HL-60 (cell line): ENCODE measurements around the gene ITGB3BP.

Experiments used
- DNase-seq, 2 experiments: peaks; one replicate each; pipeline ENCODE4 v3.0.0-alpha.2; 2010 to 2020; ENCODE audit warnings: low read depth in 1 of 2, low spot score in 1 of 2
- H3K27ac ChIP-seq: fragments of 250-450 bp; sonication (Bioruptor Pico); replicated peaks from 2 replicates; pipeline ENCODE4 v1.5.1; 2020; ENCODE audit warnings: mild to moderate bottlenecking, moderate library complexity
- H3K27me3 ChIP-seq: fragments of 250-450 bp; sonication (Bioruptor Pico); 2 replicates; pipeline ENCODE4 v1.5.1; 2021; ENCODE audit warnings: mild to moderate bottlenecking, moderate library complexity; ENCODE audit not compliant: insufficient read depth, poor library complexity, severe bottlenecking
- H3K4me3 ChIP-seq: replicated peaks from 2 replicates; pipeline ENCODE4 v1.5.1; 2011; ENCODE audit warnings: mild to moderate bottlenecking, control low read depth, low read length; ENCODE audit not compliant: insufficient read depth
- CTCF ChIP-seq: IDR thresholded peaks from one replicate; pipeline ENCODE4 v1.5.1; 2011; ENCODE audit warnings: low read length, control low read depth, inconsistent platforms; ENCODE audit not compliant: insufficient read depth
- GABPA ChIP-seq: IDR thresholded peaks from 2 replicates; pipeline ENCODE4 v1.6.1; 2012; ENCODE audit warnings: low read depth
- POLR2AphosphoS5 ChIP-seq: IDR thresholded peaks from 2 replicates; pipeline ENCODE4 v1.6.1; 2012; ENCODE audit warnings: low read depth
- REST ChIP-seq: IDR thresholded peaks from 2 replicates; pipeline ENCODE4 v1.6.1; 2012; ENCODE audit warnings: low read depth; ENCODE audit not compliant: insufficient replicate concordance
- SPI1 ChIP-seq: IDR thresholded peaks from 2 replicates; pipeline ENCODE4 v1.6.1; 2012; ENCODE audit warnings: low read depth, mild to moderate bottlenecking, borderline replicate concordance

Gene ITGB3BP

GRCh38 chr1:63405987-63406386 is 117.0 kb downstream of the ITGB3BP start:
- DNase-seq: no peak
- H3K27me3 ChIP-seq: no peaks in the 10 kb centered on the region
- no peak overlapping the region for H3K4me3 ChIP-seq
- no peak overlapping the region for H3K27ac ChIP-seq
- TF ChIP-seq REST (no peak), CTCF (no peak), SPI1 (no peak)

GRCh38 chr1:63405021-63405420 is 118.0 kb downstream of the ITGB3BP start:
- H3K27me3 ChIP-seq: no peaks in the 10 kb centered on the region
- no peak overlapping the region for H3K27ac ChIP-seq
- no peak for TF ChIP-seq SPI1
- TF ChIP-seq REST: no peak
- no peak for TF ChIP-seq POLR2AphosphoS5
- TF ChIP-seq GABPA: no peak
- no peak for TF ChIP-seq CTCF
- no peak for DNase-seq
- H3K4me3 ChIP-seq: no peak overlapping the region

- Histone ChIP-seq H3K4me3 (no peak overlapping the region), H3K27me3 (no peaks in the 10 kb centered on the region), H3K27ac (no peak overlapping the region)
- TF ChIP-seq GABPA: no peak
- TF ChIP-seq POLR2AphosphoS5: no peak
- no peak for TF ChIP-seq REST
- TF ChIP-seq SPI1: no peak
- DNase-seq: peak in 1 of 2 experiments; percentile 33
Observed at GRCh38 chr1:63403386-63403785, 119.6 kb downstream of the ITGB3BP start.

- no peaks in the 10 kb centered on the region for H3K27me3 ChIP-seq
- DNase-seq: no peak
- TF ChIP-seq SPI1: no peak
- no peak for TF ChIP-seq REST
- TF ChIP-seq CTCF: no peak
- TF ChIP-seq POLR2AphosphoS5: no peak
- TF ChIP-seq GABPA: no peak
- H3K27ac ChIP-seq: no peak overlapping the region
- no peak overlapping the region for H3K4me3 ChIP-seq
Observed at GRCh38 chr1:63401945-63402344, 121.1 kb downstream of the ITGB3BP start.
